GM19238 (cell line): Measurements from ENCODE around the gene CD58.

Source experiments
- DNase-seq: peaks from one replicate; pipeline ENCODE4 v3.0.0; 2011; ENCODE audit warnings: low spot score; ENCODE audit not compliant: insufficient read length

Gene CD58

GRCh38 chr1:116511459-116512019 lies 59.3 kb downstream of the CD58 start:
- DNase-seq: no peak

DNA sequence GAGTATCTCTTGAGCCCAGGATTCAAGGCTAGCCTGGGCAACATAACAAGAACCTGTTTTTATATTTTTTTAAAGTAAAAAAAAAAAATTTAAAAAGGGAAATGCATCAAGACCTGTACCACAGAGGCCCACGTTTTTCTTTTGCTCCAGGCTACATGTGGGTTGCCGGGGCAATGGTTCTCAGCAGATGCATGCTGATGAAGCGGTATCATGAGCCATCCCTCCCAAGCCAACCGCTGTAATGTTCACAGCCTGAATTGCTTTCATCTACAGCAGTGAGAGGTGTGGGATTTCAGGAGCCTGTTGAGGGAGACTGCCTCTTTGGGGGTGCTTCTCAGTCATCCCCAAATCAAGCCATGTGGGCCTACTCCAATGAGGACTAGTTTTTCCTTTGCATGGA lies 60.5 kb downstream of the CD58 start:
- DNase-seq: no peak

- no peak for DNase-seq
Observed at GRCh38 chr1:116508984-116509980, 61.5 kb downstream of the CD58 start.

- DNase-seq: no peak
Observed at GRCh38 chr1:116508085-116508983, 62.5 kb downstream of the CD58 start.

DNA sequence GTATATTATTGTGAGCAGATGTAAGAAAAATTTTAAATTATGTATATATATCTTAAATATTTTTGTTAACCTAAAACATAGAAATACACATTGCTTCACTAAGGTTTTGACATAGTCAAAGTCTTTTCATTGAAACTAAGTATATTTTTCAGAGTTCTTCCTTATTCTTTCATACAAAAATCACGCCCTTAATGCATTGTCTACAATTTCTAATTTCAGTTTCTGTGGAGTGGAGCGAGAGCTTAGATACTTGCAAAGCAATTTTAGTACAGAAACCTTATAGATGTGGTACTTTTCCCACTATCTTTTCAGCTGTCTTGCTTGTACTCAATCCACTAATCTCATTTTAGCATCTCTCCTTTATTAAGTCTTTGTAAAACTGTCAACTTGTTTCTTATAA lies 63.2 kb downstream of the CD58 start:
- no peak for DNase-seq

- DNase-seq: no peak
Observed at GRCh38 chr1:116506132-116507004, 64.5 kb downstream of the CD58 start.

- DNase-seq: peak; percentile 73
Observed at GRCh38 chr1:116504308-116505156, 66.3 kb downstream of the CD58 start.

DNA sequence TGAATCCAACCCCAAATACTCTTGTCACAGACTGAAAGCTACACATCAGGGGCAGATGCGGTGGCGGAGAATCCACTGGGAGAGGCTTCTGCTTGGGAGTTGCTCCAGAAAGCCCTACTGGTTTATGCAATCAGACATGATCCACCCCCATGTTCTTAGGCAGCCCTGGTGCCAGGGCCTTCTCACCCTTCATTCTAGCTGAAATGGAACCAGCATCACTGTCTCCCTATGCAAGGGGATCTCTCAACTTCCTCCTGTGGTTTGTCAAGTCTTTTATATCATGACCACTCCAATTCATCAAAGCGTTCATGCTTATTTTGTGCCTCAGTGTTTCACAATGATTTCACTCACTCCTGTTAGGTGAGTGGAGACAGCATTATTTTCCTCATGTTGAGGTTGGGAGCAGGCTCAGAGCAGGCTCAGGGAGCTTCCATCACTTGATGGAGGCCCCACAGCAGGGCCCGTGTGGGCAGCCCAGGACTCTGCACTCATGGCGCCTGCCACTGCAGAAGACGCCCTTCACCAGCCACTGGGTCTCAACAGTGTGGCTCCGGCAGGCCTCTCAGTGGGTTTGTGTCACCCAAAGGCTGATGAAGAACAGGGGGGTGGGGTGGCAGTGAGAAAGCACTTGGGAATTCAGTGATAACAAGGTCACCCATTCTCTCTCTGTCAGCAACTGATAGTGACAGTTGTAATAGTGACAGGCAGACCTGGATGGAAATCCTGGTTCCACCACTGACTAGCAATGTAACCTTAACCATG lies 67.1 kb downstream of the CD58 start:
- no peak for DNase-seq

DNA sequence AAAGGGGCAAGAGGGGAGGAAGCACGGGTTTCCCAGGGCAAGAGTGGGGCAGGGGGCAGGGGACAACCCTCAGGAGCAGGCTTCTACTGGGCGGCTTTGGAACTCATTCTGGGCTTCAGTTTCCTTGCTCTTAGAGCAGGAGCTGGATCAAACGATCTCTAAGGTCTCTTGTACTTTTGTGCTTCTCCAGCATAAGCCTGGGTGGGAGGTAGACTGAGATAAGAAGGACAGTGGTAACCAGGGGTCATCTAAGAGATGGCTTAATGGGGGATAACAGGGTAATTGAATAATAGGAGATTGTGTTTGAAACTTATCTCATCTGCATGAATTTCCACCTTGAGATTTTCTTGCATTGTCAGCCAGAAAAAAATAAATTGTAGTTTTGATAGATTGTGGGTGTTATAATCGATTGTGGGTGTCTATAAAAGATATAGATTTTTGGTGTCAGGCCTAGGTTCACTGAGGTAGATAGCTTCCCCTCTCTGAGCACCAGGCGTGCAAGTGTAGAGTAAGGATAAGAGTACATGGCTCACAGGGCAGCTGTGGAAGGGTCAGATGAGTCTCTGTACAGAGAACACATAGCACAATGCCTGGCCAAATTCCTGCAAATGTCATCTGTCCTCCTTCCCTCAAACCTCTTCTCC lies 68.0 kb downstream of the CD58 start:
- no peak for DNase-seq

DNA sequence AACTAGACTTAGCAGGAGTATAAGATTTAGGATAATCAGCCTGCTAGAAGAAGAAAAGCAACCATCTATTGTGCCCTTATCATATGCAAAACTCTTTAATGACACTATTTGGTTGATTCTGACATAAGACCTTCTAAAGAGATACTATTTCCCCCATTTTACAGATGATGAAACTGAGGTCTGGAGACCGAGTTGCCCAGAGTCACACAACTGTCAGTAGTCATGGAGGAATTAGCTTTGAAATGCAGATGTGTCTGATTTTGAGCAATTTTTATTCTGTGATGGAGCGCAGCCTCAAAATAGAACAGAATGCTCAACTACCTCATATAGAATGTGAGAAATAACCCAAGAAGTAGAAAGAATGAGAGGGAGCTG lies 69.0 kb downstream of the CD58 start:
- no peak for DNase-seq

- no peak for DNase-seq
Observed at GRCh38 chr1:116501125-116501869, 69.5 kb downstream of the CD58 start.

DNA sequence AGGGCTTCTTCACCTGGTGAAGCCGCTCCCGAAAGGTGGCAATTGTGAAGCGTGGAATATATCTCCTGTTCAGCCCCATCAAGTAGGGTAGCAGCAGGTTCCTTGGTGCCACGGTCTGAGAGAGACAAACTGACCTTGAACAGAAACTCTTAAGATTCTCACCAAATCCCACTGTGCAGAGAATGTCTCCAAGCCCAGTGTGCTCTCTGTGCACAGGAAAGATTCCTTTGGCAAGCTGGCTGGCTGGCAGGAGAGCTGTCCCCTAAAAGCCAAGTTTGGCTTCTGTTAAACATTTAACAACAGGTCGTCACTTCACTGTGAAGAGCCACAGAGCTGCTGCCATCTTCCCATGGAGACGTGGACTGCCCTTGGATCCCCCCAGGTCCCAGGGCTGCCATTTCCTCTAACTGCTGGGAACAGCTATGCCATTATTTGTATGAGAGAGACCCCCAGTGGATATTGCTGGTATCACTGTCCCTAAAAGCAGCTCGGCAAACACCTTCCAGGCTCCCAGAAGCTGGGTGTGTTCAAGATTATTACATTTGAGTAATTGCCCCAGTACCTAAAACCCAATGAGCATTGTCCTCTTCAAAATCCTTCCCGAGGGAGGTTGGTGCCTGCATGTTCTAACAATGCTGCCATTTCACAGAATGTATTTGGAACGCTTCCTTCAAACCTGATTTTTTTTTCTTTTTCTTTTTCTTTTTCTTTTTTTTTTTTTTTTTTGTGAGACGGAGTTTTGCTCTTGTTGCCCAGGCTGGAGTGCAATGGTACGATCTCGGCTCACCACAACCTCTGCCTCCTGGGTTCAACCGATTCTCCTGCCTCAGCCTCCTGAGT lies 71.8 kb downstream of the CD58 start:
- peak; percentile 38 for DNase-seq

DNA sequence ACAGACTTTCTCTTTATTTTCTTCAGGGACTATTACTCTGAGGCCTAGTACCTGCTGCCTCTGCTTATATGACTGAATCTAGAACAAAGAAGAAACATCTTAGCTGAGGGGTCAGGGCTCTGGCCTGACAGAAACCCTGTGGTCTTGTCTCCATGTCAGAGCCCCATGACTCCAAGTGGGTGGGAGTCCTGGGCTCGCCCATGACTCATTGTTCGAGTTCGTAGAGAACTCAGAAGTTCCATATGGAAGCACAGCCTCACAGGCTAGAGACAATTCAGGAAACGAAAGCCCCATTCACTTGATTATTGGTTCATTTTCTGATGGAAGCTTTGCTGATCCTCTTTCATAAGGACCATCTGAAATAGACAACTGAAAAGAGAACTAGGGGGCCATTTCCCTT lies 73.2 kb downstream of the CD58 start:
- no peak for DNase-seq

DNA sequence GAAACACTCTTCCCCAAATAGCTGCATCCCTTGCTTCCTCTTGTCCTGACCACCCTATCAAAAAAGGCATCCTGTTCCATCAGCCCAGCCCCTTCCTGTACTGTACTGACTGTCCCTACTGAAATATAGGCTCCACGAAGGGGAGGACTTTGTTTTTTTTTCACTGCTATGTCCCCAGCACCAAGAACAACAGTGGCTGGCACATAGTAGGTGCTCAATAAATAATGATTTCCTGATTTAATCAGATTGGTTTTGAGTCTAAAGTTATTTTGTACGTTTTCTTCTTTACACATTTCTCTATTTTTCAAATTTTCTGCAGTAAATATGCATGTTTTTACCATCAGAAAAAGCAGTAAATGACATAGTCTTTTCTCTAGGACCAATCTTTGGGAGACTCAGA lies 73.9 kb downstream of the CD58 start:
- no peak for DNase-seq

DNA sequence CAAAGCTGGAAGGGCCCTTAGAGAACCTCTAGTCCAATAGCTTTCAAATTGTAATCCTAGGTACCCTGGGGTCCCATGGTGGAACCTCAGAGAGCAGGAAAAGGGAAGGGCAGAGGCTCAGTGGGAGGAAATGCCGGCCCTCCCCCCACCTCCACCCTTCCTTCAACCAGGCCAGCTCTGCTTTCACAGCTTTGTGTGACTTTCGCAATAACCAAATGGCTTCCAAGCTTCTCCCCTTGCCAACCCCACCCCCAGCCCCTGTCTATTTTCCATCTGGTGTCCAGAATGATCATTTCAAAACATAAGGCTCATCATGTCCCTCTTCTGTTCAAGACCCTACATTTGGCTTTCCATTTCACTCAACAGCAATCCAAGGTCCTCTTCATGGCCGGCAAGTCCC lies 74.4 kb downstream of the CD58 start:
- DNase-seq: no peak

- no peak for DNase-seq
Observed at GRCh38 chr1:116495535-116495934, 75.3 kb downstream of the CD58 start.

DNA sequence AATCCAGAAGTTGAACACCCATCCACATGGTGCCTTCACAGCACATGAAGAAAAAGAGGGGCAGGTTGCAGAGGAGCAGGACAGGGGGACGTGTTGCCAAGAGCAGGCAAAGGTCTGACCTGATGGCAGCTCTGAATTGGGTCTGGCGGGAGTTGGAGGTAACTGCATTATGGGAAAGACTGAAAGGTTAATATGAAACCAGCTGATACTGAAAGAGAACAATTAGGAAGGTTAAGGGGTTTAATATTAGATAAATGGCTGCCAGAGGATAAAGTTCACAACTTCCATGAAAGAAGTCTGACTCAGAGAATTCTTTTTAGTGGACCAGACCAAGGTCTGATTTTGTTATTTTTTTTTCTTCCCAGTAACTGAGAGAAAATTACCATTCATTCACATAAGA lies 76.1 kb downstream of the CD58 start:
- no peak for DNase-seq
